ENCODE data around the gene HEBP2. TPM values are rescaled to one million over a fixed set of nuclear protein-coding genes. Genes with fewer than 3 reads are reported as not detected.
A peak's percentile ranks its signal among the peaks of the same experiment; 100 is the strongest.

The HEBP2 gene
- total and polyA plus RNA-seq, 2 of the 13 experiments (the other 11 are each of a cell fraction or from before 2014, with no cell fraction given) = 16.0 to 72.8 TPM

DNA sequence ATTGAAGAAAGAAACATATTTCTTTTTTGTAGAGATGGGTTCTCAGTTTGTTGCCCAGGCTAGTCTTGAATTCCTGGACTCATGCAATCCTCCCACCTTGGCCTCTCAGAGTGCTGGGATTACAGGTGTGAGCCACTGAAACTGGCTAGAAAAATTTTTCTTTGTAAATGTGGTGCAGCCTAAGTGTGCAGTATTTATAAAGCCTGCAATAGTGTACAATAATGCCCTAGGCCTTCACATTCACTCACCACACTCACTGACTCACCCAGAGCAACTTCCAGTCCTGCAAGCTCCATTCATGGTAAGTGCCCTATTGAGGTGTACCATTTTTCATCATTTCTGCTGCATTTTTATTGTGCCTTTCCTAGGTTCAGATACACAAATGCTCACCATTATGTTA lies 63.9 kb downstream of the HEBP2 start:
- FAIRE-seq (no peak), DNase-seq (ENCODE audit: low spot score) (no peak), ATAC-seq (no peak)
- POLR2A ChIA-PET = interaction anchor here (1.2 to 1.8 kb wide), 2 partner anchors 26 to 37 kb away, joined by 4 to 14 read pairs; no protein-coding TSS in a partner anchor
- Histone ChIP-seq H3K27me3 (ENCODE audit: control insufficient read depth in 1 of 2, insufficient read depth in 2 of 2, low read length in 2 of 2) (no peaks in the 10 kb centered on the region), H3K9ac (ENCODE audit: insufficient read depth, low read depth, low read length) (no peak overlapping the region), H3K9me3 (ENCODE audit: low read length) (no peaks in the 10 kb centered on the region), H3K4me2 (ENCODE audit: low read depth, low read length) (no peak overlapping the region), H4K20me1 (ENCODE audit: insufficient read depth, low read length) (no peaks in the 10 kb centered on the region; the same call in 1 of the 2 replicates), H3K4me1 (ENCODE audit: insufficient read depth, low read length) (peaks cover 16% of the 10 kb centered on the region), H3K27ac (ENCODE audit: extremely low read length, insufficient read depth, low read length) (no peak overlapping the region), H3K79me2 (ENCODE audit: insufficient read depth, low read length) (peaks cover under 1% of the 10 kb centered on the region), H2AFZ (ENCODE audit: low read length) (no peak overlapping the region), H3K36me3 (replicated peaks in 1 of 2; ENCODE audit: control insufficient read depth in 1 of 2, insufficient read depth in 2 of 2, low read length in 2 of 2) (peaks cover 24 to 77% of the 10 kb centered on the region in 2 experiments), H3K4me3 (replicated peaks in 1 of 3; ENCODE audit: insufficient read depth in 1 of 3, low read depth in 2 of 3, low read length in 3 of 3) (no peak overlapping the region)
- in situ Hi-C loops (cut with HindIII; ENCODE audit: extremely low pct_ligation_motif_present, low pct_unique_long_range_greater_than_20kb) (no loop called here), intact Hi-C loops (cut with micrococcal nuclease; ENCODE audit: unreplicated experiment) (loop anchor here (2.0 kb wide), 1 partner anchor 41 kb away; no protein-coding TSS in a partner anchor)
- TF ChIP-seq ATF7 (IDR thresholded peaks at IDR 0.05) = no peak
- no peak for TF ChIP-seq ATF7 (CRISPR knock-in tag; IDR thresholded peaks at IDR 0.05)
- 0 out of 2 replicates have a peak, but pooled peaks have one; percentile 34 for TF ChIP-seq ZNF782 (CRISPR knock-in tag; IDR thresholded peaks at IDR 0.05; ENCODE audit: borderline replicate concordance)
- 0 out of 2 replicates have a peak, but pooled peaks have one; percentile 24 for TF ChIP-seq NR2C2 (CRISPR knock-in tag; IDR thresholded peaks at IDR 0.05; ENCODE audit: borderline replicate concordance)
- CTCF ChIA-PET (ENCODE audit: low intra/inter-chr PET ratio, low total read pairs) = no interaction called here
- no TSS peak for BruUV-seq (replicated peaks)

DNA sequence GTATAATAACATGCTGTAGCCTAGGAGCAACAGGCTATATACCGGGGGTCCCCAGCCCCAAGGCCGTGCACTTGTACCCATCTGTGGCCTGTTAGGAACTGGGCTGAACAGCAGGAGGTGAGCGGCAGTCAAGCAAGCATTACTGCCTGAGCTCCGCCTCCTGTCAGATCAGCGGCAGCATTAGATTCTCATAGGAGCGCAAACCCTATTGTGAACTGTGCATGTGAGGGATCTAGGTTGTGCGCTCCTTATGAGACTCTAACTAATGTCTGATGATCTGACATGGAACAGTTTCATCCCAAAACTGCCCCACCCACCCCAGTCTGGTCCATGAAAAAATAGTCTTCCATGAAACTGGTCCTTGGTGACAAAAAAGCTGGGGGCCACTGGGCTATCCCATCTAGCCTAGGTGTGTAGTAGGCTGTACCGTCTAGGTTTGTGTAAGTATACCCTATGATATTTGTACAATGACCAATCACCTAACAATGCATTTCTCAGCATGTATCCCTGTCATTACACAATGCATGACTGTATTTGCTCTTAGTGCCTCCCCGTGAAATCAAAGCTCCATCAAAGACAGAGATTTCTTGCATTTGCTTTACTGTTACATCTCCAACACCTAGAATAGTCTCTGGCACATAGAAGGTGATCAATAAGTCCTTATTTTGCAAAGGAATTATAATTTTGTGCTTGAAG lies 64.4 kb downstream of the HEBP2 start:
- no peak overlapping the region for H3K27ac ChIP-seq (ENCODE audit: extremely low read length, insufficient read depth, low read length)
- no peak overlapping the region for H3K4me3 ChIP-seq (replicated peaks in 1 of 3; ENCODE audit: insufficient read depth in 1 of 3, low read depth in 2 of 3, low read length in 3 of 3)
- ATAC-seq (peak; percentile 86), DNase-seq (ENCODE audit: low spot score) (peak; percentile 89), FAIRE-seq (no peak)
- H3K79me2 ChIP-seq (ENCODE audit: insufficient read depth, low read length) = peaks cover 5% of the 10 kb centered on the region
- CTCF ChIA-PET (ENCODE audit: low intra/inter-chr PET ratio, low total read pairs) = interaction anchor here (1.0 kb wide), 1 partner anchor 49 kb away, joined by 3 read pairs; no protein-coding TSS in a partner anchor
- no peaks in the 10 kb centered on the region for H3K27me3 ChIP-seq (ENCODE audit: control insufficient read depth in 1 of 2, insufficient read depth in 2 of 2, low read length in 2 of 2)
- H2AFZ ChIP-seq (ENCODE audit: low read length) = no peak overlapping the region
- no peaks in the 10 kb centered on the region; the same call in 1 of the 2 replicates for H4K20me1 ChIP-seq (ENCODE audit: insufficient read depth, low read length)
- BruUV-seq (replicated peaks) = no TSS peak
- in situ Hi-C loops (cut with HindIII; ENCODE audit: extremely low pct_ligation_motif_present, low pct_unique_long_range_greater_than_20kb) (no loop called here), intact Hi-C loops (cut with micrococcal nuclease; ENCODE audit: unreplicated experiment) (loop anchor here (2.0 kb wide), 1 partner anchor 40 kb away; no protein-coding TSS in a partner anchor)
- WGBS (ENCODE audit: low lambda C conversion rate) = 79% methylated on average over 9 of the region's 9 CpGs
- no peaks in the 10 kb centered on the region for H3K9me3 ChIP-seq (ENCODE audit: low read length)
- peaks cover 23 to 77% of the 10 kb centered on the region in 2 experiments for H3K36me3 ChIP-seq (replicated peaks in 1 of 2; ENCODE audit: control insufficient read depth in 1 of 2, insufficient read depth in 2 of 2, low read length in 2 of 2)
- H3K4me2 ChIP-seq (ENCODE audit: low read depth, low read length) = no peak overlapping the region
- peaks cover 16% of the 10 kb centered on the region for H3K4me1 ChIP-seq (ENCODE audit: insufficient read depth, low read length)
- no peak overlapping the region for H3K9ac ChIP-seq (ENCODE audit: insufficient read depth, low read depth, low read length)
- POLR2A ChIA-PET = interaction anchor here (0.9 to 1.8 kb wide), 3 partner anchors 10 to 36 kb away, joined by 4 to 14 read pairs (median 4); no protein-coding TSS in a partner anchor
- peak; percentile 51; the same call in 1 of the 2 replicates for TF ChIP-seq SAP130 (CRISPR knock-in tag; IDR thresholded peaks at IDR 0.05; ENCODE audit: low read depth)
- peak; percentile 78 for TF ChIP-seq FOXA3 (CRISPR knock-in tag; IDR thresholded peaks at IDR 0.05)
- peak; percentile 61 for TF ChIP-seq GATAD2A (CRISPR knock-in tag; IDR thresholded peaks at IDR 0.05)
- TF ChIP-seq NFIB (CRISPR knock-in tag; IDR thresholded peaks at IDR 0.05; ENCODE audit: borderline replicate concordance) = no peak
- TF ChIP-seq, protein P1, sequence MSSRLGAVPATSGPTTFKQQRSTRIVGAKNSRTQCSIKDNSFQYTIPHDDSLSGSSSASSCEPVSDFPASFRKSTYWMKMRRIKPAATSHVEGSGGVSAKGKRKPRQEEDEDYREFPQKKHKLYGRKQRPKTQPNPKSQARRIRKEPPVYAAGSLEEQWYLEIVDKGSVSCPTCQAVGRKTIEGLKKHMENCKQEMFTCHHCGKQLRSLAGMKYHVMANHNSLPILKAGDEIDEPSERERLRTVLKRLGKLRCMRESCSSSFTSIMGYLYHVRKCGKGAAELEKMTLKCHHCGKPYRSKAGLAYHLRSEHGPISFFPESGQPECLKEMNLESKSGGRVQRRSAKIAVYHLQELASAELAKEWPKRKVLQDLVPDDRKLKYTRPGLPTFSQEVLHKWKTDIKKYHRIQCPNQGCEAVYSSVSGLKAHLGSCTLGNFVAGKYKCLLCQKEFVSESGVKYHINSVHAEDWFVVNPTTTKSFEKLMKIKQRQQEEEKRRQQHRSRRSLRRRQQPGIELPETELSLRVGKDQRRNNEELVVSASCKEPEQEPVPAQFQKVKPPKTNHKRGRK (CRISPR knock-in tag; IDR thresholded peaks at IDR 0.05) = no peak
- TF ChIP-seq SOX13 (IDR thresholded peaks at IDR 0.05) = no peak; the same call in 1 of the 2 replicates
- peak in 1 of 2 experiments; percentile 71; a peak in 2 of 4 replicates for TF ChIP-seq SOX13 (CRISPR knock-in tag; conservative IDR thresholded peaks at IDR 0.05 in 1 of 2, IDR thresholded peaks at IDR 0.05 in 1 of 2)
- no peak for TF ChIP-seq FOXO1 (CRISPR knock-in tag; IDR thresholded peaks at IDR 0.05)
- TF ChIP-seq ZNF562 (CRISPR knock-in tag; IDR thresholded peaks at IDR 0.05; ENCODE audit: borderline replicate concordance) = peak; percentile 14; the same call in 1 of the 2 replicates
- no peak for TF ChIP-seq EHMT2 (IDR thresholded peaks at IDR 0.05; ENCODE audit: borderline replicate concordance, low read depth, low read length)
- no peak for TF ChIP-seq ZNF24 (IDR thresholded peaks at IDR 0.05)
- TF ChIP-seq, protein P2, sequence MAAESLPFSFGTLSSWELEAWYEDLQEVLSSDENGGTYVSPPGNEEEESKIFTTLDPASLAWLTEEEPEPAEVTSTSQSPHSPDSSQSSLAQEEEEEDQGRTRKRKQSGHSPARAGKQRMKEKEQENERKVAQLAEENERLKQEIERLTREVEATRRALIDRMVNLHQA (CRISPR knock-in tag; IDR thresholded peaks at IDR 0.05) = no peak
- no peak for TF ChIP-seq ZNF816 (CRISPR knock-in tag; IDR thresholded peaks at IDR 0.05; ENCODE audit: borderline replicate concordance)
